Measurements from ENCODE around the gene MAP1B.

The MAP1B gene

DNA sequence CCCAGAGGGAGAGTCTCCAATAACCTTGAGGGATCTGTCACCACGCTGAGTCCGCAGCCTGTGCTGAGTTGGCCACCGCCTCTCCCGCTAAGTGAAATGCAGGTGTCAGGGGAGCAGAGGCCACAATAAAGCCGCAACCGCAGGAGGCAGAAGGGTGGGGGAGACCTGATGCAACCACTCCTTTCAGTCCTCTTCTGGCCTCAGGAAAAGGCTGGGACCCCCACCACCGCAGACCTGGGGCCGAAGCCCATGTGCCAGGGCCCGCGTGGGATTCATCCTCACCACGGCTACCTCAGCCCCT is 576 bp downstream of the MAP1B start:
- TF ChIP-seq, protein P1, sequence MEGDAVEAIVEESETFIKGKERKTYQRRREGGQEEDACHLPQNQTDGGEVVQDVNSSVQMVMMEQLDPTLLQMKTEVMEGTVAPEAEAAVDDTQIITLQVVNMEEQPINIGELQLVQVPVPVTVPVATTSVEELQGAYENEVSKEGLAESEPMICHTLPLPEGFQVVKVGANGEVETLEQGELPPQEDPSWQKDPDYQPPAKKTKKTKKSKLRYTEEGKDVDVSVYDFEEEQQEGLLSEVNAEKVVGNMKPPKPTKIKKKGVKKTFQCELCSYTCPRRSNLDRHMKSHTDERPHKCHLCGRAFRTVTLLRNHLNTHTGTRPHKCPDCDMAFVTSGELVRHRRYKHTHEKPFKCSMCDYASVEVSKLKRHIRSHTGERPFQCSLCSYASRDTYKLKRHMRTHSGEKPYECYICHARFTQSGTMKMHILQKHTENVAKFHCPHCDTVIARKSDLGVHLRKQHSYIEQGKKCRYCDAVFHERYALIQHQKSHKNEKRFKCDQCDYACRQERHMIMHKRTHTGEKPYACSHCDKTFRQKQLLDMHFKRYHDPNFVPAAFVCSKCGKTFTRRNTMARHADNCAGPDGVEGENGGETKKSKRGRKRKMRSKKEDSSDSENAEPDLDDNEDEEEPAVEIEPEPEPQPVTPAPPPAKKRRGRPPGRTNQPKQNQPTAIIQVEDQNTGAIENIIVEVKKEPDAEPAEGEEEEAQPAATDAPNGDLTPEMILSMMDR (IDR thresholded peaks at IDR 0.05): no peak
- H3K36me3 Mint-ChIP-seq (ENCODE audit: low read depth): peaks cover 4% of the 10 kb centered on the region
- peak; percentile 45 for DNase-seq
- peak overlapping the region; percentile 95 for H3K4me3 Mint-ChIP-seq
- peaks cover 3% of the 10 kb centered on the region for H3K27me3 Mint-ChIP-seq (ENCODE audit: low read depth, poor library complexity)
- peaks cover 48% of the 10 kb centered on the region for H3K4me1 Mint-ChIP-seq
- H3K9me3 Mint-ChIP-seq: peaks cover 5% of the 10 kb centered on the region
- H3K27ac Mint-ChIP-seq: peak overlapping the region; percentile 61

DNA sequence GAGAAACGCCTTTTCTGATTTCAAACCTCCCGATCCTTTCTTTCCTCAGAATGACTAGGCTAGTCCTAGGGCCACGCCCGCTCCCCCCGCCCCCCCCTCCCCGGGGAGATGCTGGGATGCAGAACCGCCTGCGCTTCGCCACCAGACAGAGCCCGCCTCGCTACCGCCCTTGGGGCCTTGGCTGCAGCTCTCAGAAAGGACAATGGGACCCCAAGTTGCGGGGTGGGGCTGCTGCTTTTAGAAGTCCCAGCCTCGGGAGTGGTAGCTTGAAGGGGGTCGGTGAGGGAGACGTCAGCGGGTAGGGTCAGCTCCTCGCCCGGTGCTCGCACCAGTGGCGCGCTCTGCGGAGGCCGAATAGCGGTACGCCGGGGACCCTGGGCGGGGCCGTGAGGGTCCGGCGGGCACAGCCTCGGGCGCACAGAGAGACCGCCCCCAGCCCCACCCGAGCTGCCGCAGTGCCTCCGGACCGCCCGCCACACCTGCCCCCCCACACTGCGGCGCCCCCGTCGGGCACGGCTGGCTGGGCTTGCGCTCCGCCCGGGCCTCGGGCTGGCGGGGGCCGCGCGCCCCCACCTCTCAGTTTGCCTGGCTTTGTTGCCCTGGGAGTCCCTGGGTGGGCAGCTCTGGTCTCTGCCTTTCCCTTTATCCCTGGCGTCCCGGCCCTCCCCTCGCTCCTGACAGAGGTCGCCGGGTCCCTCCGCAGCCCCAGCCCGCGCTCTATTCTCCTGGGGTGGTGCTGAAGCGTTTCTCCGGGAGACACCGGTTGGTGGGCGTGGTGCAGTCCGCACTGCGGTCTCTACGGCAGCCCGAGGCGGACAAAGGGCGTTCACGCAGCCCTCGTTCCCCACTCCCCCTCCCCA is 1.2 kb downstream of the MAP1B start:
- Mint-ChIP-seq H3K9me3 (peaks cover 5% of the 10 kb centered on the region), H3K4me3 (peak overlapping the region; percentile 95), H3K27ac (peak overlapping the region; percentile 86), H3K27me3 (ENCODE audit: low read depth, poor library complexity) (peaks cover 4% of the 10 kb centered on the region), H3K36me3 (ENCODE audit: low read depth) (peaks cover 5% of the 10 kb centered on the region), H3K4me1 (peaks cover 50% of the 10 kb centered on the region)
- TF ChIP-seq, protein P1 (IDR thresholded peaks at IDR 0.05): no peak
- DNase-seq: peak; percentile 80

DNA sequence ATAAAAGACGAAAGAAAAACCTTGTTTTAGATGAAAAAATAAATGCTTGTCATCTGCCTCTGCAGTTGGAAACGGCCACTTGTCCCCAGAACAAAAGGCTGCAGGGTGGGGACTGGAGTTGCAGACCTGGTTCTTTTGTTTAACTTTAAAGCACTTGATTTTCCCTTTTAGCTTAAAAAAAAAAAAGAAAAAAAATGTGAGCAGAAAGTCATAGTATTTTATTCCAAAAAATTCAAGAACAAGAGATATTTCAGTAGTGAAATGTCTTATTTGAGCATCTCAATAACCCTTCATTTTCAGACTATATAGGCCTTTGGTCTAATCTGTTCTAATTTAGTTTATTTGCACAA is 1.8 kb downstream of the MAP1B start:
- Mint-ChIP-seq H3K4me3 (peak overlapping the region; percentile 95), H3K36me3 (ENCODE audit: low read depth) (peaks cover 11% of the 10 kb centered on the region), H3K27ac (peak overlapping the region; percentile 94), H3K9me3 (peaks cover 4% of the 10 kb centered on the region), H3K4me1 (peaks cover 54% of the 10 kb centered on the region), H3K27me3 (ENCODE audit: low read depth, poor library complexity) (peaks cover 4% of the 10 kb centered on the region)
- no peak for DNase-seq
- TF ChIP-seq, protein P1 (IDR thresholded peaks at IDR 0.05): no peak

DNA sequence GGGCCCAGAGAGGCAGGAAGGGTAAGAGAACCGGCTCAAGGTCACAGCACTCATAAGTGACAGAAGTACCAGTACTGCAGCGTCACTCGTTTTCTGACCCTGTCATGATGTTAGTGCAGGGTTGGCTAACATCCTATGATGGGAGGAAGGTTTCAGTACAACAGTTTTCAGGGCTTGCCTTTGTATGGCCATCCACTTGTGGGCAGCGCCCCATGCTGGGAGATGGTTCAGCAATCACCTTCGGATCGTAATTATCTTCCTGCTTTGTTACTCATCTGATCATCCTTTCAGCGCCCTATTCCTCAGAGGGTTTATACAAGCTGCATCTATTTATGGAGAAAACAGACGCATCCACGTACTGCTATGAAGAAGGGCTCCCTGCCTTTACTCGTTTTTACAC is 2.4 kb downstream of the MAP1B start:
- no peaks in the 10 kb centered on the region for H3K9me3 Mint-ChIP-seq

DNA sequence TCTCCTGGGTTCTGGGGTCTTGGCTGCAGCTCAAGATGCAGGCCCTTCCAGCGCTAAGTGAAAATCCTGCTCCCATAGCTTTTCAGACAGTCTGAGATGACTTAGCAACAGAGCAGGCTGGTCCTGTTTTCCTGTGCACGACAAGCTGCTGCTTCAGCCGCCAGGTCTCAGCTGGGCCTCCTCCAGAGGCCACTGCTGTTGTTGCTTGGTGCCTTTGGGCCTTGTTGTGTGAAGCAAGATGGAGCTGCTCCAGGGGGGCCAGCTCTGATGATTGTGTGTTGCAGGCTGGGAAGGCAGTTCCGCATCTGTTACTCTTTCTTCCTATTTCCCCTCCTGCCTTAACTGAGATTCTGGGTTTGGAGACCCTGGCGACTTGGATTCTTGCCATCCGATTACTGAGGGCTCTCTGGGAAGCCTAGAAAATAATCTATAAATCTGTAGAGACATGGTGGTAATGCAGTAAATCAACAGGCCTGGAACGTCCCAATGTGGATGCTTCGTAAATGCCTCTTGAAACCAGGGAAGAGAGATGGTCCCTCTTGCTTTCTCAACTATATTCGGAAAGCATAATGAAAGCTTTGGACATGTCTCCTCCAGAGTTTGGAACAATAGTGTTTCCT is 3.2 kb downstream of the MAP1B start:
- peak overlapping the region; percentile 75 for H3K27ac Mint-ChIP-seq
- peak overlapping the region; percentile 95 for H3K4me3 Mint-ChIP-seq

More for the DNA sequence above, 2.4 kb downstream of the MAP1B start:
- H3K27me3 Mint-ChIP-seq (ENCODE audit: low read depth, poor library complexity): peaks cover 4% of the 10 kb centered on the region
- DNase-seq: peak; percentile 14
- peak overlapping the region; percentile 95 for H3K4me3 Mint-ChIP-seq
- H3K27ac Mint-ChIP-seq: peak overlapping the region; percentile 94
- peaks cover 12% of the 10 kb centered on the region for H3K36me3 Mint-ChIP-seq (ENCODE audit: low read depth)
- H3K4me1 Mint-ChIP-seq: peaks cover 55% of the 10 kb centered on the region
- TF ChIP-seq, protein P1 (IDR thresholded peaks at IDR 0.05): no peak

More for the DNA sequence above, 3.2 kb downstream of the MAP1B start:
- peaks cover 4% of the 10 kb centered on the region for H3K27me3 Mint-ChIP-seq (ENCODE audit: low read depth, poor library complexity)
- H3K36me3 Mint-ChIP-seq (ENCODE audit: low read depth): peaks cover 17% of the 10 kb centered on the region
- TF ChIP-seq, protein P1 (IDR thresholded peaks at IDR 0.05): no peak
- no peak for DNase-seq
- peaks cover 64% of the 10 kb centered on the region for H3K4me1 Mint-ChIP-seq
- H3K9me3 Mint-ChIP-seq: no peaks in the 10 kb centered on the region
